Occipital lobe (tissue), 2 donors: Measurements from ENCODE around the gene POM121C. TPM values are rescaled to one million over a fixed set of nuclear protein-coding genes. Genes with fewer than 3 reads are reported as not detected.
"Not testable (repeated sequence)": the region's sequence is repeated elsewhere in the genome, so short reads cannot be mapped to it uniquely, and the experiment has no call there.

Experiments used
- DNase-seq: peaks from one replicate; lab custom pipeline; 2025; lab: John Stamatoyannopoulos, UW
- total RNA-seq: library from RNA; depleted of rRNA; stranded (reverse); fragments of >200 nt; gene quantifications from one replicate; pipeline ENCODE4 v1.2.3, GENCODE V29; 2014

POM121C gene
- 9.2 TPM for total RNA-seq

DNA sequence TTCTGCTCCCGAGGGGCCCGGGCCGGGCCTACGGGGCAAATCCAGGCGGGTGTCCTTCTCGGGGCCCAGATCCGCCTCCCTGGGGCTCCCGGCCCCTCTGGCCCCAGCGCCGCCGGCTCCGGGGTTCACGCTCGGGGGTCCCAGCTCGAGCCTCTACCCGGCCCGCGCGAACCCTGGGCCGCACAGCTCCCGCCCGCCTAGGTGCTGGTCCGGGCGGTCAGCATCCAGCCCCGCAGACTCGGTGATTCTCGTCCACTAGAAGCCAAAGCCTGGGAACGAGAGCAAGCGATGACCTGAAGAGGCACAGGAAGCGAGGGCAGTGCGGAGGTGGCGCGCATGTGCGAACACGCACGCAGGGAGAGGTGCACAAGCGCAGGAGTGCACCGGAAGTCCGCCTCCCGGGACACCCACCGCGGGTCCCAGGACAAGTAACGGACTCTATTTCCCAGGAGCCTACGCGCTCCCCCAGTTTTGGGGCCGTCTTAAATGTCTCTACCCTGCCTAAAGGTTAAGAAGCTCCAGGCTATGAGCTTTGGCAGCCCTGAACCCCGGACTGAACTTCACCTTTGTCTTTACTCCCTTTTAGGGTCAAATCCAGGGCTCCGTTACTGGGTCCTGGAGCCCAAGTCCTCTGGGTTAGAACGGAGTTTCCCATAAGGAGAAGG is at the start of gene POM121C:
TSS of gene POM121C (minus strand) at position 321 of the 665 bp plus-strand sequence. CDS start 44,803 bp downstream, outside the sequence.
- peak; percentile 86 for DNase-seq

- DNase-seq: no peak
Measured at GRCh38 chr7:75534727-75535307, 48.7 kb upstream of the POM121C start.

- no peak for DNase-seq
Measured at GRCh38 chr7:75533926-75534325, 47.8 kb upstream of the POM121C start.

DNA sequence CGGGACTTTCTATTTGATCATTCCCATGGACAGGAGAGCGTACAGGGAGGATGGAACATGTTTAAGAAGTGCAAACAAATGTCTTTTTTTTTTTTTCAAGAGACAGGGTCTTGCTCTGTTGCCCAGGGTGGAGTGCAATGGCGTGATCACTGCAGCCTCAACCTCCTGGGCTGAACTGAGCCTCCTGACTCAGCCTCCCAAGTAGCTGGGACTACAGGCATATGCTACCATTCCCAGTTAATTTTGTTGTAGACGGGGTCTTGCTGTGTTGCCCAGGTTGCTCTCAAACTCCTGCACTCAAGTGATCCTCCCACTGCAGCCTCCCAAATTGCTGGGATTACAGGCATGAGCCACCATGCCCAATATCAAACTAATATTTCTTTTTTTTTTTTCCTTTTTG is 46.5 kb upstream of the POM121C start:
- DNase-seq: no peak

- DNase-seq: no peak
Measured at GRCh38 chr7:75531359-75531821, 45.3 kb upstream of the POM121C start.

- DNase-seq: not testable (repeated sequence)
Measured at GRCh38 chr7:75527224-75527722, 41.2 kb upstream of the POM121C start.

GRCh38 chr7:75521727-75522126 is 35.6 kb upstream of the POM121C start:
- DNase-seq: not testable (repeated sequence)

GRCh38 chr7:75518842-75519241 is 32.7 kb upstream of the POM121C start:
- not testable (repeated sequence) for DNase-seq

DNA sequence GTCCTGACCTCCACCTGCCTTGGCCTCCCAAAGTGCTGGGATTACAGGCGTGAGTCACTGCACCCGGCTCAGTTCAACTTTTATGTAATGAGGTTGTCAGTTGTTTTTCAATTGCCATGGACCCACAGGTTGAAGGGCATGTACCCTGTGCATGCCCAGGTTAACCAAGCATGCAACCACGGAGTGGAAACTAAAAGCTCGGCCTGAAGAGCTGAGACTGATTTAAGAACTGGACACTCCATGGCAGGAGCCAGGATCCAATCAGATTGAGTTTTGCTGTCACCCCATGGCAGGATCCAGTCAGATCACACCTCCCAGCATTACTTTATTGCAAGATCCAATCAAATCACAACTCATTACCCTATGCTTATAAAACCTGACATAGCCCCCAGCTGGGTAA is 22.9 kb upstream of the POM121C start:
- not testable (repeated sequence) for DNase-seq

DNA sequence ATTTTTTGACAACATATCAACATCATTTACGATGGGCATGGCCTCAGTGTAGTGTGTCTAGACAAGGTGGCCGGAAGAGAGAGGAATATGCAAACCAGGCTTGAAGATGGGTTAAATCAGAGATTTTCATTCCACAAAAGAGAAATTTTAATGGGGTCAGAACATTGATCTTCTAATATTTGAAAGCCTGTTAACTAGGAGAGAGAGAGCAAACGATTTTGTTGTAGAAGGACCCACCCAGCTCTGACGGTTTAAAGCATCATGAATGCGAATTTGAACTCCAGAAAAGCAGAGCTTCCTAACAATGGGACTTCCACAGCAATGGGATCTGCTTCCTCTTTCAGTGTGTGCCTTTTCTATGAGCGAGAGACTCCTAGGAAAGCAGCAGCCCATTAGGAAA is 5.9 kb upstream of the POM121C start, which contains the start of gene SPDYE5:
TSS of gene SPDYE5 (plus strand) at position 301 of the 400 bp plus-strand sequence. CDS start 1,728 bp downstream, outside the sequence.
- not testable (repeated sequence) for DNase-seq

- not testable (repeated sequence) for DNase-seq
Measured at GRCh38 chr7:75485355-75485978, 632 bp downstream of the POM121C start.

- not testable (repeated sequence) for DNase-seq
Measured at GRCh38 chr7:75480313-75480712, 5.8 kb downstream of the POM121C start.

DNA sequence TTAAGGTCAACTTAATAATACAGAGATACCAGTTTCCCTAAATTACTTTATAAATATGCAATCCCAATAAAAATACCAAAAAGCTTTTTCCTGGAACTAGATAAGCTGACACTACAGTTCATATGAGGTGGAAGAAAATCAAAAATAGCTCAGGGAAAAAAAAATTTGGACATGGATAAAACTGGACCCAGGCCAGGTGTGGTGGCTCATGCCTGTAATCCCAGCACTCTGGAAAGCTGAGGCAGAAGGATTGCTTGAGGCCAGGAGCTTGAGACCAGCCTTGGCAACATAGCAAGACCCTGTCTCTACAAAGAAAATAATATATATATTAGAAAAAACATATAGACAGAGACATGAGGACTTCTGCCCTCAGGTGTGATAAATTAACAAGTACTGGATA is 8.6 kb downstream of the POM121C start:
- not testable (repeated sequence) for DNase-seq

DNA sequence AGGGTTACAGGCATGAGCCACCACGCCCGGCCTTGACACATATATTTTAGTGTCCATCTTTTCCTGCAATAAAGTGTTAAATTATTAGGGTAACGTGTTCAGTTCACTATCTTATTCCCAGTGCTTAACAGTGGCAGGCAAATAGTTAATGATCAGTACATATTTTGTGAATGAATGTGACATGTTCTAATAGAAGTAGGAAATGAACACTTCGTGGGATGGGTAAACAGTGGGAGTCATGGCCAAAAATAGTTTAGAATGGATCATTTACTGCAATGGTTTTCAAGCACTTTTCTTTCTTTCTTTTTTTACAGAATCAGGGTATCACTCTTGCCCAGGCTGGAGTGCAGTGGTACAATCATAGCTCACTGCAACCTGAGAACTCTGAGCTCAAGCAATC is 15.9 kb downstream of the POM121C start:
- not testable (repeated sequence) for DNase-seq

GRCh38 chr7:75460541-75460940 is 25.6 kb downstream of the POM121C start:
- DNase-seq: not testable (repeated sequence)

- not testable (repeated sequence) for DNase-seq
Measured at GRCh38 chr7:75458034-75458433, 28.1 kb downstream of the POM121C start.

DNA sequence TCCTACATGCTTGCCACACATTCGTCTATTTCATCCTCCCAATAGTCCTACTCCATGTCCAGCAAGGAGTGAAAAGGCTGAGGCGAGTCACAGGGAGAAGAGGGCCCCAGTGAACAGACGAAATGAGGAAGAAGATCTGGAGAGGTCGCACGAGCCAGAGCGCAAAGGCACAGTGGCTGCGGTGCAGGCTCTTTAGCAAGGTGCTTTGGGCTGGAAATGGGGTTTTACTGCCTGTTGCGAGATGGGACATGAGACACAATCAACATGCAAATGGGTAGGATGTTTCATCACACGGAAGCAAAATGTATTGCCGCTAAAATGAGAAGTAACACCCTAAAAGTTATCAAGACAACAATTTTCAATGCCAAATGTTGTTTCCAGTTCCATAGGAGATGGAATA is 29.7 kb downstream of the POM121C start:
- DNase-seq: not testable (repeated sequence)

DNA sequence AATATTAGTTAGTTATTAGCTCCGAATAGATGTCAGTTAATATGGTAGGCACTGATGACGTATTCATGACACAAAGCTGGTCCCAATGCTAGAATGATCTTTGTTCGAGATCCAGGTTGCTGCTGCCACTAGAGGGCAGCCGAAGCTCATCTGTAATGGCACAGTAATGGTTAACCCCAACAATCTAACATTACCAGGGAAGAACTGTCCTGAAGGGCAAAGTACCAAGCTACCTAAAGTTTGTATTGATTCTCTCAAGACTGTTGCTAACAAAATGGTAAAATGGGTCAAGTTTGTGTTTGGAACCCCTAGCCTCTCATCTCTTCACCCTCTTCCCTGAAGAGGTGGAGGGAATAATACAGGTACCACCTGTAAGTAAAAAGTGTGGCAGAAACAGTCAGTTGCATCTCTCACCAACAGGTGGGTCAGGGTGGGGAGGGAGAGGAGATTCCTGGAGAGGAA is 33.6 kb downstream of the POM121C start:
- not testable (repeated sequence) for DNase-seq

DNA sequence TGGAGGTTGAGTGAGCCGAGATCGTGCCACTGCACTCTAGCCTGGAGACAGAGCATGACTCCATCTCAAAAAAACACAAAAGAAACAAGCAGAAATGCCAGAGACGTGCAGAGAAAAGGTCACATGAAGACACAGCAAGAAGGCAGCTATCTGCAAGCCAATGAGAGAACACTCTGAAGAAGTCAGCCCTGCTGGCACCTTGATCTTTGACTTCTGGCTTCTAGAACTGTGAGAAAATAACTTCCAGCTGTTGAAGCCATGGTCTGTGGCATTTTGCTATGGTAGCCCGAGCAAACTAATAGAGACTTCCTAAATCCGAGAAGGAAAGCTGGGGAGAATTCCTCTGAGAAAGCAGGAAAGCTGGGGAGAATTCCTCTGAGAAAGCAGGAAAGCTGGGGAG is 36.2 kb downstream of the POM121C start:
- DNase-seq: not testable (repeated sequence)

DNA sequence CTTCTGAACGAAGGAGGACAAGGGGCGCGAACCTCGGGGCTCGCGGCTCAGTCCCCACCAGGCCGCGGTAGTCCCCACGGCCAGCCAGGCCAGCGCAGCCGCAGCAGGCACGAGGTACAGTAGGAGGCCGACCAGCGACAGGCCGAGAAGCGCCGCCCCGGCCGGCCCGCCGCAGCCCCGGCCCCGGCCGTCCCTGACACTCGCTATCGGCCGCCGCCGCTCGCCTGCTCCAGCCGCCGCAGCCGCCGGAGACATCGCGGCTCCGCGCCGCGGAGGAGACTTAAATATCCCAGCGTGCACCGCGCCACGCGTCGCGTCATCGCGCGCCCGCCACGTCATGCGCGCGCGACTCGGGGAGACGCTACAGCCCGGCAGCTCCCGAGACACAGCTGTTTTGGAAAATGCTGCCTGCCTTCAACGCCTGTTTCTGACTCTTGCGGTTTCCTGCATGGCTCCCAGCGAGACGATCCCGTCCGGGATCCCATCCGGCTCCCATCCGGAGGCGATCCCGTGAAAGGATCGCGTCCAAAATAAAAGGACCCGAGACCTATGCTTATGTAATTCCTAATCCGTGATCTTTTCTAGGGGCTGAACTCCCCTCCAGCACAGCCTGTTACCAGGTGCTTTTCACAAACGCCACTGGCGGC is 43.5 kb downstream of the POM121C start:
- DNase-seq: not testable (repeated sequence)

DNA sequence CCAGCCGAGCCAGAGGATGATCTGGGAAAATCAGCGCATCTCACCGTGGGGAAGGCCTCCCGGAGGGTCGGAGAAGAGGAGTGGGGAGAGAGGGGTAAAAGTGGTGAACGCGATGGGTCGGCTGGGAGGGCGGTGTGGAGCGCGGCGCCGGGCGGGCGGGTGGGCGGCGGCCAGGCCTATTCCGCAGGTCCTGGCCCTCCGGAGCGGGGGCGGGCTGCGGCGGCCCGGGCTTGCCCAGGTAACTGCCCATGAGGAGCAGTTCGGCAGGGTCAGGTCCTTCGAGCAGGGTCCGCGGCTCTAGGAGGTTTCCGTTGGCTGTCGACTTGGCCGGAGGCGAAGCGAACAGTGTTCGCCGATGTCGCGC is 44.0 kb downstream of the POM121C start:
- not testable (repeated sequence) for DNase-seq

DNA sequence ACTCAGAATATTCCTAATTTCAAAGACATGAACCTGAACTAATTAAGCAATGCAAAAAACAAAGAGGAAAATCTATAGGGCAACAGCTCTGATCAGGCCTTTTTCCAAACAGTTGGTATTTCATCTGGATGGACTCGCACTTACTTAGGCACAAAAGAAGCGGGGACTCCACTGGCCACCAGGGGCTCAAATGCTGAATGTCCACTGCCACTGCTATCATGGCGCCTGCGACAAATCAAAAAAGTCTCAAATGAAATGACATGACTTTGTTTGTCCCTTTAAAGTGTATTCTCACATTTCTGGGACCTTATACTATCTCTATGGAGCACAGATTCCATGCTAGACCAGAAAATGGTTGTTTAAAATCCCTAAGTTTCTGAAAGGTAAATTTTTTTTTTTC is 47.1 kb downstream of the POM121C start:
- DNase-seq: not testable (repeated sequence)
